Ureter (tissue), 1 donor: ENCODE results near the gene IL20RA. TPM values are rescaled to one million over a fixed set of nuclear protein-coding genes. Genes with fewer than 3 reads are reported as not detected.

Experiments used
- total RNA-seq: library from RNA; stranded (reverse); gene quantifications from one replicate; pipeline ENCODE4 v1.2.4, GENCODE V29; 2023
- donor health status: DM: yes; HTN: yes; CAD: no.

The IL20RA gene
- total RNA-seq, 1 donor from 2014 or later, result 39.5 TPM

Other genes starting within 250 kb of the IL20RA start
- 10.7 TPM for gene PEX7, start 222.4 kb downstream of the IL20RA start, total RNA-seq
- gene SLC35D3, start 122.7 kb downstream of the IL20RA start, total RNA-seq, result not detected
- not detected for gene IL22RA2, start 128.7 kb upstream of the IL20RA start, total RNA-seq
- 81.2 TPM for gene IFNGR1, start 174.4 kb upstream of the IL20RA start, total RNA-seq